Stomach (tissue), 9 donors: ENCODE measurements around the gene CXCL12. TPM values are rescaled to one million over a fixed set of nuclear protein-coding genes. Genes with fewer than 3 reads are reported as not detected.
A peak's percentile ranks its signal among the peaks of the same experiment; 100 is the strongest.

Experiments used
- DNase-seq, 2 donors: peaks; one replicate each; pipeline versions ENCODE4 v3.0.0 to v3.0.0-alpha.2; 2013 to 2019
- H3K27ac ChIP-seq, 5 donors: fragments of 200-600 bp in 4 of 5; sonication (generic) in 4 of 5; one replicate each; pipeline ENCODE4 v1.5.1; 2013 to 2019; ENCODE audit warnings: mild to moderate bottlenecking in 1 of 5, moderate library complexity in 1 of 5
- H3K27me3 ChIP-seq, 3 donors: fragments of 200-600 bp; sonication (generic); one replicate each; pipeline ENCODE4 v1.5.1; 2017 to 2019; ENCODE audit warnings: mixed run types in 1 of 3
- H3K36me3 ChIP-seq, 4 donors: fragments of 200-600 bp; sonication (generic); 1 replicate in 3 of 4; 2 replicates in 1 of 4; pipeline ENCODE4 v1.5.1; 2016 to 2019
- H3K4me1 ChIP-seq, 4 donors: fragments of 200-600 bp; sonication (generic); one replicate each; pipeline ENCODE4 v1.5.1; 2016 to 2019
- H3K4me3 ChIP-seq, 4 donors: fragments of 200-600 bp; sonication (generic) in 3 of 4; one replicate each; pipeline ENCODE4 v1.5.1; 2016 to 2019; ENCODE audit warnings: mild to moderate bottlenecking in 1 of 4
- H3K9me3 ChIP-seq, 4 donors: fragments of 200-600 bp; sonication (generic); one replicate each; pipeline ENCODE4 v1.5.1; 2016 to 2019
- EP300 ChIP-seq: sonication (generic); formaldehyde crosslinking; IDR thresholded peaks from one replicate; pipeline ENCODE4 v1.6.1; 2017; ENCODE audit warnings: antibody characterized with exemption
- POLR2A ChIP-seq, 4 donors: fragments of 450-650 bp; IDR thresholded peaks; one replicate each; pipeline ENCODE4 v1.6.1; 2016; ENCODE audit warnings: antibody characterized with exemption in 4 of 4, control low read depth in 2 of 4, mild to moderate bottlenecking in 1 of 4, moderate library complexity in 1 of 4
- POLR2AphosphoS5 ChIP-seq, 3 donors: sonication (generic); formaldehyde crosslinking; IDR thresholded peaks; one replicate each; pipeline ENCODE4 v1.6.1; 2016; ENCODE audit warnings: antibody characterized with exemption in 3 of 3
- WGBS, 5 donors: extraction: QIAGEN DNeasy Blood & Tissue Kit in 3 of 5; methylation state at CpG; one replicate each; pipeline versions ENCODE4 v1.1.5 to v1.1.7; 2013 to 2018; 5-methylcytosine and 5-hydroxymethylcytosine counted together
- intact Hi-C: fragments of 100-400 bp; cut with DNase I; formaldehyde crosslinking; loops from one replicate; pipeline ENCODE4 v1.15.1; 2023; ENCODE audit warnings: low total_unique reads
- polyA plus RNA-seq, 3 donors: library from polyadenylated mRNA; stranded (reverse); fragments of 200-250 nt; gene quantifications; one replicate each; pipeline ENCODE4 v1.2.3, GENCODE V29; 2013
- total RNA-seq, 5 donors: library from RNA; depleted of rRNA; stranded (reverse); fragments of >200 nt; gene quantifications; one replicate each; pipeline versions ENCODE4 v1.1.0 to v1.2.3, GENCODE V29; 2014 to 2016
- TF ChIP-seq, protein P1 (sequence below), 7 experiments: fragments of 450-650 bp in 4 of 7; fragments of 200-600 bp in 3 of 7; sonication (generic) in 3 of 7; IDR thresholded peaks; one replicate each; pipeline ENCODE4 v1.5.1; 2016 to 2019; ENCODE audit warnings: antibody characterized with exemption in 7 of 7, control low read depth in 2 of 7, mild to moderate bottlenecking in 1 of 7
- donor health status: healthy with polysubstance abuse.
- donor health status: Bipolar disorder and iron deficiency.
- donor health status: healthy.

CXCL12 gene
- total and polyA plus RNA-seq, 8 donors: 5.8 to 52.3 (median 12.9) TPM

DNA sequence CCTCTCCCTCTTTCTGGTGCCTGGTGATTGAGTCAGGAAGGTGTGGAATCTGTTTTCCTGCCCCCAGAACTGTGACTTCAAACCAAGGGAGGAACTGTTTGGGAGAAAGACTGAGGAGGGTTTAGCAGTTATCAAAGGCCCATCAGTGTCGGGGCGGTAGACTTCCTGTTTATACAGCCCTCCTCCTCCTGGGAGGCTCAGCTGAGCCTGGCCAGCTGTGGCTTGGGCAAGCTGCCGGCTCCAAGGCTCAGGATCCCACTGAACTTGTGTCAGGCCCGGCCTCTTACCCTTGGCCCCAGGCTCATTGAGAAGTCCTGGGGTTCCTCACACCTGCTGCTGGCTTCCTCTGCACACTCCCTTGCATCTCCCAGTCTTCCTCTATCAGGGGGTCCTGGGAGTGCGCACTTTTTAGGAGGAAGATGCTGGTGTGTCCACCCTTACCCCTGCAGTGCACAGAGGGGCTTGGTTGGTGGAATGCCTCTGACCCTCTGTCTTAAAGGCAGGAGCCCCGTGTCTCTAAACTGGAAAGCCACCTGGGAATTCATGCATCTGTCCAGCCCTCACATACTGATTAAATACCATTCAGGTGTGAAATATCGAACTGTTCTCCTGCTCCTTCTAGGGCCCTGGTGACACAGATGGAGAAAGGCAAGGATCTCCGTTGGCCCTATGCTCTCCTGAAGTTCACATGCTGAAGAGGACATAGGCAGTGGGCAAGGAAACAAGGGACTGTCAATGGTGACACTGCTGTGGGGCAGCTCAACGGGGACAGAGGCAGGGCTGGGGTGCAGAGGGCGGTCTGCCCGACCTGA is 32.4 kb downstream of the CXCL12 start:
- H3K27ac ChIP-seq: peak overlapping the region in 2 of 5 donors; percentile 6 to 18
- no peaks in the 10 kb centered on the region for H3K27me3 ChIP-seq
- peaks cover 0 to 7% (median 2%) of the 10 kb centered on the region in 4 donors for H3K4me1 ChIP-seq
- H3K36me3 ChIP-seq: no peaks in the 10 kb centered on the region
- intact Hi-C loops: no loop called here
- WGBS, 5 donors: 63 to 70% (median 65%) methylated on average over 10 to 11 of the region's 11 CpGs
- DNase-seq: peak; percentile 28 to 82
- no peaks in the 10 kb centered on the region for H3K9me3 ChIP-seq
- TF ChIP-seq EP300 (no peak), POLR2A (IDR thresholded peaks at IDR 0.05) (no peak), POLR2AphosphoS5 (IDR thresholded peaks at IDR 0.05) (peak in 1 of 3 donors; percentile 10)
- TF ChIP-seq, protein P1, sequence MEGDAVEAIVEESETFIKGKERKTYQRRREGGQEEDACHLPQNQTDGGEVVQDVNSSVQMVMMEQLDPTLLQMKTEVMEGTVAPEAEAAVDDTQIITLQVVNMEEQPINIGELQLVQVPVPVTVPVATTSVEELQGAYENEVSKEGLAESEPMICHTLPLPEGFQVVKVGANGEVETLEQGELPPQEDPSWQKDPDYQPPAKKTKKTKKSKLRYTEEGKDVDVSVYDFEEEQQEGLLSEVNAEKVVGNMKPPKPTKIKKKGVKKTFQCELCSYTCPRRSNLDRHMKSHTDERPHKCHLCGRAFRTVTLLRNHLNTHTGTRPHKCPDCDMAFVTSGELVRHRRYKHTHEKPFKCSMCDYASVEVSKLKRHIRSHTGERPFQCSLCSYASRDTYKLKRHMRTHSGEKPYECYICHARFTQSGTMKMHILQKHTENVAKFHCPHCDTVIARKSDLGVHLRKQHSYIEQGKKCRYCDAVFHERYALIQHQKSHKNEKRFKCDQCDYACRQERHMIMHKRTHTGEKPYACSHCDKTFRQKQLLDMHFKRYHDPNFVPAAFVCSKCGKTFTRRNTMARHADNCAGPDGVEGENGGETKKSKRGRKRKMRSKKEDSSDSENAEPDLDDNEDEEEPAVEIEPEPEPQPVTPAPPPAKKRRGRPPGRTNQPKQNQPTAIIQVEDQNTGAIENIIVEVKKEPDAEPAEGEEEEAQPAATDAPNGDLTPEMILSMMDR (IDR thresholded peaks at IDR 0.05): no peak
- no peak overlapping the region for H3K4me3 ChIP-seq

DNA sequence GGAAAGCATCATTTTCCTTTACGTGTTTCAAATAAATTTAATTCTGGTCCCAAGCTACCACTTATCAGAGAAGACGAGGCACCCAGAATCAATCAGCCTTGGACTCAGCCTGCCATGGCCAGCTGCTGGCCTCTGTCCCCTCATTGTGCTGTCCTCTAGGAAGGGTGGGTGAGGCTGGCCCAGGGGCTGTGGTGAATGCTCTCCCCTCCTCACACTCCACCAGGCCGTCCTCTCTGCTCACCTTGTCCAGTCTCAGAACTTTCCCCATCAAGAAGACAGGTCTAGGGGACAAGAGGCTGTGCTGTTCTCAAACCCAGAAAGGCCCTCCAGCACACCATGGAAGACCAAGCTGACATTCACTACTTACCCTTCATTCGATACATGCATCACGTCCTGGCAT is 36.4 kb downstream of the CXCL12 start:
- no peaks in the 10 kb centered on the region for H3K36me3 ChIP-seq
- TF ChIP-seq, protein P1 (IDR thresholded peaks at IDR 0.05): no peak
- TF ChIP-seq POLR2AphosphoS5 (IDR thresholded peaks at IDR 0.05): no peak
- 90 to 99% (median 94%) methylated on average over 5 of the region's 5 CpGs for WGBS, 5 donors
- H3K9me3 ChIP-seq: no peaks in the 10 kb centered on the region
- no peak for DNase-seq
- intact Hi-C loops: no loop called here
- peaks cover 0 to 7% (median 2%) of the 10 kb centered on the region in 4 donors for H3K4me1 ChIP-seq
- H3K4me3 ChIP-seq: no peak overlapping the region
- H3K27me3 ChIP-seq: no peaks in the 10 kb centered on the region
- no peak overlapping the region for H3K27ac ChIP-seq

DNA sequence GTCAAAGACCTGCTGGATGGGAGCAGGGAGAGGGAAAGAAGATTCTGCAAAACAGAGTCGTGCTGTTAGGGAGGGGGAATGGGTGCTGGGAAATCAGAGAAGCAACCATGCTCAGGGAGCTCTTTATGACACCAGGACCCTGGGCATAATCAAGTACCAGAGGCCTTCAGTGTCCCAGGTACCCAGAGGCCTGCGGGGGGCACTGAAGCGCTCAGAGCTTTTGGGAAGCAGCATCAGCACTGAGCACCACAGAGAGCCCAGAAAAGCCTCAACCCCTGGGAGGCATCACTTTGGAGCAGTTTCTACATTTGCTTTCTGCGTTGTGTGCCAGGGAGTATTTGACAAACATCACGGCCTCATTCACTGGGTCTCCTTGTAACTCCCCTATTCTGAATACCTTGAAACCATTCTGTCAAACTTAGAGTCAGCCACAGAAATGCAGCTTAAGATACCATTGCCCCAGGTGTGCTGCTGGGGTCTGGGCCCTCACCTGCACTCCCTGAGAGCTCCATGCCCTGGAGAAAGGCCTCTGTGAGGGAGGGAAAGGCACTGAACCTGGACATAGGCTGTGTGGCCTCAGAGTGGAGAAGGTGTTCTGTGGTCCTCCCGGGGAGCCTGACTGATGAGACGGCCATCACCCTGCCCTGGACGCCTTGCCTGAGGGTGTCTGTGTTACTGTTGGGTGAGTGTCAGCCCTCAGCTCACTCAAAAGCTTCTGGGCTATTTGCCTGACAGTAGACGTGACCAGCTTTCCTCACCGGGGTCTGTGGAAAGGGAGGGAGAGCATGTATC is 37.1 kb downstream of the CXCL12 start:
- intact Hi-C loops: no loop called here
- Histone ChIP-seq H3K36me3 (no peaks in the 10 kb centered on the region), H3K9me3 (no peaks in the 10 kb centered on the region), H3K4me1 (peaks cover 0 to 7% (median 2%) of the 10 kb centered on the region in 4 donors), H3K27ac (no peak overlapping the region), H3K4me3 (no peak overlapping the region), H3K27me3 (no peaks in the 10 kb centered on the region)
- 78 to 86% (median 84%) methylated on average over 9 to 10 of the region's 10 CpGs for WGBS, 5 donors
- DNase-seq: no peak
- no peak for TF ChIP-seq POLR2A (IDR thresholded peaks at IDR 0.05)
- TF ChIP-seq, protein P1 (IDR thresholded peaks at IDR 0.05): no peak
- TF ChIP-seq EP300: no peak
- TF ChIP-seq POLR2AphosphoS5 (IDR thresholded peaks at IDR 0.05): no peak

DNA sequence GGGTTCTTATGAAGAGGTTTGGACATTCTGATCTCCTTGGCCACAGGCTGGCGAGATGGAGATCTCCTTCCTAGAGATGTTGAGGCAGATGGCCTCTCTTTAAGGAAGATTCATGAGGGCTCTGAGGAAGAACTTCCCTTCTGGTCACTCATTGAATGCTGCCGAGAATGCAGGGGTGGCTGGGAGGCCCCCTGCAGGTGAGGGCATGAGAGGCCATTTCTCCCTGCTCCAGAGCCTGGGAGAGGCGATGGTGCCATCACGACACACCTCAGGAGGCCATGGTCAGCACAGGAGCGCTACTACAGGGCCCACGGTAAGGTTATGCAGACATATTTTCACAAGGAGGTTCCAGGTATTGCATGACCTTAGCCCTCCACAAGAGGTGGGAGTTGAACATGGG is 40.2 kb downstream of the CXCL12 start:
- no peaks in the 10 kb centered on the region for H3K36me3 ChIP-seq
- H3K9me3 ChIP-seq: no peaks in the 10 kb centered on the region
- TF ChIP-seq, protein P1 (IDR thresholded peaks at IDR 0.05): no peak
- no peak for TF ChIP-seq EP300
- no peak for TF ChIP-seq POLR2AphosphoS5 (IDR thresholded peaks at IDR 0.05)
- no peak for TF ChIP-seq POLR2A (IDR thresholded peaks at IDR 0.05)
- intact Hi-C loops: no loop called here
- no peak for DNase-seq
- H3K27ac ChIP-seq: no peak overlapping the region
- H3K4me3 ChIP-seq: no peak overlapping the region
- WGBS, 5 donors: 72 to 80% (median 77%) methylated on average over 6 of the region's 6 CpGs
- no peaks in the 10 kb centered on the region for H3K4me1 ChIP-seq
- no peaks in the 10 kb centered on the region for H3K27me3 ChIP-seq
